RWPE1 (cell line): Measurements from ENCODE around the gene FN3K.

Source experiments
- CTCF ChIA-PET: fragments of 350-600 bp; sonication (Branson Sonifier 250); formaldehyde crosslinking; extraction: SDS; loops from one replicate; lab custom pipeline; 2021; lab: Yijun Ruan, JAX
- POLR2A ChIA-PET: fragments of 400-600 bp; formaldehyde crosslinking; extraction: SDS; loops from one replicate; lab custom pipeline; 2020; ENCODE audit warnings: antibody characterized with exemption; ENCODE audit not compliant: low non-redundant PET; lab: Yijun Ruan, JAX
- DNase-seq: peaks from one replicate; pipeline ENCODE4 v3.0.0; 2012; ENCODE audit warnings: low spot score
- H3K27ac ChIP-seq: fragments of 450-650 bp; 2 replicates; pipeline ENCODE4 v1.5.1; 2017
- TF ChIP-seq, protein P1 (sequence below): fragments of 450-650 bp; conservative IDR thresholded peaks from 2 replicates; pipeline ENCODE4 v1.5.1; 2017; ENCODE audit warnings: low read depth, mild to moderate bottlenecking

FN3K gene

DNA sequence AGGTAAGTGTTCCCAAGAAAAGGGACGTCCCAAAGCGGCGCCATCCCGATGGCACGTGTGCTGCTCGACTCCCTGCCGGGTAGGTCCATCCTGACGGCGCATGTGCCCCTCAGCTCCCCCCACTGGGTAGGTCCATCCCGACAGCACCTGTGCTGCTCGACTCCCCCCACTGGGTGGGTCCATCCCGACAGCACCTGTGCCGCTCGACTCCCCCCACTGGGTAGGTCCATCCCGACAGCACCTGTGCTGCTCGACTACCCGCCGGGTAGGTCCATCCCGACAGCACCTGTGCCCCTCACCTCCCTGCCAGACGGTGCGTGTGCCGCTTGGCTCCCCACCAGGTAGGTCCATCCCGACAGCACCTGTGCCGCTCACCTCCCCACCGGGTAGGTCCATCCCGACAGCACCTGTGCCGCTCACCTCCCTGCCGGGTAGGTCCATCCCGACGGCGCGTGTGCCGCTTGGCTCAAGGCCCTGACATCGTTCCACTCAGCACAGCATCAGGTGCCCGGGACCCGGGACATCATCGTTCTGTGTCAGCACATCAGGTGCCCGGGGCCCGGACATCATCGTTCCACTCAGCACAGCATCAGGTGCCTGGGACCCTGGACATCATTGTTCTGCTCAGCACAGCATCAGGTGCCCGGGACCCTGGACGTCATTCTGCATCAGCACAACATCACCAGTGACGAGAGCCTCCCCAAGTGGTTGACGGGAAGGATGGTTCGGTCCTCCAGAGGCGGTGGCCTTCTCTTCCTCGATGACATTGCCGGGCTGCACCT lies 5.7 kb upstream of the FN3K start:
- H3K27ac ChIP-seq: no peak overlapping the region
- no peak for DNase-seq
- ChIA-PET POLR2A (no interaction called here), CTCF (interaction anchor here (0.6 kb wide), 1 partner anchor 10 kb away, joined by 3 read pairs; no protein-coding TSS in a partner anchor)
- TF ChIP-seq, protein P1, sequence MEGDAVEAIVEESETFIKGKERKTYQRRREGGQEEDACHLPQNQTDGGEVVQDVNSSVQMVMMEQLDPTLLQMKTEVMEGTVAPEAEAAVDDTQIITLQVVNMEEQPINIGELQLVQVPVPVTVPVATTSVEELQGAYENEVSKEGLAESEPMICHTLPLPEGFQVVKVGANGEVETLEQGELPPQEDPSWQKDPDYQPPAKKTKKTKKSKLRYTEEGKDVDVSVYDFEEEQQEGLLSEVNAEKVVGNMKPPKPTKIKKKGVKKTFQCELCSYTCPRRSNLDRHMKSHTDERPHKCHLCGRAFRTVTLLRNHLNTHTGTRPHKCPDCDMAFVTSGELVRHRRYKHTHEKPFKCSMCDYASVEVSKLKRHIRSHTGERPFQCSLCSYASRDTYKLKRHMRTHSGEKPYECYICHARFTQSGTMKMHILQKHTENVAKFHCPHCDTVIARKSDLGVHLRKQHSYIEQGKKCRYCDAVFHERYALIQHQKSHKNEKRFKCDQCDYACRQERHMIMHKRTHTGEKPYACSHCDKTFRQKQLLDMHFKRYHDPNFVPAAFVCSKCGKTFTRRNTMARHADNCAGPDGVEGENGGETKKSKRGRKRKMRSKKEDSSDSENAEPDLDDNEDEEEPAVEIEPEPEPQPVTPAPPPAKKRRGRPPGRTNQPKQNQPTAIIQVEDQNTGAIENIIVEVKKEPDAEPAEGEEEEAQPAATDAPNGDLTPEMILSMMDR: no peak

DNA sequence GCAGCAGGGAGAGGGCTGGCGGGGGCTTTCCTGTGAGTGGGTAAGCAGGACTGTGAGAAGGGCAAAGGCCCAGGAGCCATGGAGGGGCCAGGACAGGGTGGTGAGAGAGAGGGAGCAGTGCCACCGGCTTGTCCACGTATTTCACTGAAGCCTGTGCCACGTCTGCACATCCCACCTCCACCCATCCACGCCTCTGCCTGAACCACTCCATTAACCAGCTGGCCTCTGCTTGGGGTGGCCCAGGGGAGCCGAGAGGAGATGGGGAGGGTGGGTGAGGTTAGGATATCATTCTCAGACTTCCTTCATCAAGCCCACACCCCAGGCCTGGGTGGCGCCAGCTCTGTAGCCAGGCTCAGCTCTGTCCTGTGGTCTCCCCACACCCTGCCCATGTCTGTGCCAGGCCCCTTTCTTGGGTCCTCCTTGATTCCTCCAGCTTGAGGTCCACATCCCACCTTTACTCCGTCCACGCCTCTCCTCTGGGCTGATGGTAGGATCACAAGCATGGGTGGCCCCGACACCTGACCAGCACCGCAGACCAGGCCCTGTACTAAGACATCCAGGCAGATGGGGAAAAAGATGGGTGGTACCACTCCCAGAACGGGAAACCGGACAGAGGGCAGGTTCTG lies 3.2 kb upstream of the FN3K start:
- no peak for DNase-seq
- TF ChIP-seq, protein P1: no peak
- peak overlapping the region; percentile 6; the same call in 1 of the 2 replicates for H3K27ac ChIP-seq
- POLR2A ChIA-PET: no interaction called here
- CTCF ChIA-PET: no interaction called here

DNA sequence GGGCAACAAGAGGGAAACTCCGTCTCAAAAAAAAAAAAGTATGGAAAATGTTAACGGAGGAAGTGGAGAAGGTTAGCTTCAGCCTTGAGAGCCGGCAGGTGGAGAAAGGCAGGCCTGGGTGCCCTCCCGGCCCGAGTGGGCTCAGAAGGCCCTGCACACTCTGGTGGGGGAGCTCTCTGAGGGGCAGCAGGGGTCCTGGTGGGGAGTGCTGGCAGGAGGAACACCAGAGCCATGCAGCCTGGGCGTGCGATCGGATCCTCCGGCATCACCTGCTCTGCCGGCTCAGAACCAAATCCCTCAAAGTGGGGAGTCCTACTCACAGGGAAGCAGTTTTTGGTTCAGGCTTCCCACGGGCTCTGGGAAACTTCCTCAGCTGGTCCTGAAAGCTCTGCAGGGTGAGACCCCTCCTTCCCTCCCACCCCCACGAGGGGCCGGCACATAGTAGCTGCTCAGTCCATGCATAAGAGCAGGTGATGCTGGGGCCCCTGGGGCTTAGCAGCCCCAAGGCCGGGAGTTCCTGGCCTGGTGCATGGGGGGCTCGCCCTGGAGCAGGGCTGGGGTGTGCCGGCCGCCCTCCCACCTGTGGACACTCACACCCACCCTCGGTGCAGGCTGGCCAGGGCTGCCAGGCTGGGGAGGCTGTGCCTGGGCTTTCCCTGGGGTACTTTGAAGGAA lies 1.2 kb downstream of the FN3K start:
- TF ChIP-seq, protein P1: no peak
- no peak for DNase-seq
- CTCF ChIA-PET: no interaction called here
- no peak overlapping the region for H3K27ac ChIP-seq
- POLR2A ChIA-PET: no interaction called here

DNA sequence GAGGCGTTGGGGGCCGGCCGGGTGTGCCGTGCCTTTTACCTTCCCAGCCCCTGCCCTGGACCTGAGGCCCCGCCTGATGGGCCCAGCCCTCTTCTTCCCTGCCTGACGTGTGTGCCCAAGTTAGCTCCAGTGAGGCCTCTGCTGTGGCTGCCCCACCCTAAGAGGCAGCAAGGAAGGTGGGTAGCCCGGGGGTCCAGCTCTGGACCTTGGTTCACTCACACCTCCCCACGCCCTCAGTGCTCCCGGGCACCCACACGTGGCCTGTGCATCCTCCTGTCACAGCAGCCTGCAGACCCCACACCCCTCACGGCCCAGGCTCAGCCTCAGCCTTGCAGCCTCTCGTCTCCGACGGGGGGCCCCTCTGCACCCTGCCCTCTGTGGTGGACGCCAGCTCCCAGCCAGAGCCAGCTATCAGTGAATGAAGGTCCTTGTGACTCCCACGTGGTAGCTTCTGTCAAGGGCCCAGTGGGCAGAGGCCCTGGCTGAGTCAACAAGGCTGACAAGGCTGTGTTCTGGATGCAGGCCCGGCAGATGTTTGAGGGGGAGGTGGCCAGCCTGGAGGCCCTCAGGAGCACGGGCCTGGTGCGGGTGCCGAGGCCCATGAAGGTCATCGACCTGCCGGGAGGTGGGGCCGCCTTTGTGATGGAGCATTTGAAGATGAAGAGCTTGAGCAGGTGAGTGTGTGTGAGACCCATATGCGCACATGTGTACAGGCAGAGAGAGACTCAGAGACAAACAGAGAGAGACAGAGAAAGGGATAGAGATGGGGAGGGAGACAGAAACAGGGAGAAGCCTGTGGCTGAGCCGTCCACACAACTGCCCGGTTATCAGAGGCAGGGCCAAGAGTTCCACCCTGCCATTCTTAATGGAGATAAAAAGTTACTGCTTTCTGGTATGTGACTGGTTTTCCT lies 2.8 kb downstream of the FN3K start:
- TF ChIP-seq, protein P1: no peak
- H3K27ac ChIP-seq: 0 out of 2 replicates have a peak overlapping the region, but pooled peaks have one; percentile 3
- CTCF ChIA-PET: no interaction called here
- POLR2A ChIA-PET: no interaction called here
- no peak for DNase-seq

DNA sequence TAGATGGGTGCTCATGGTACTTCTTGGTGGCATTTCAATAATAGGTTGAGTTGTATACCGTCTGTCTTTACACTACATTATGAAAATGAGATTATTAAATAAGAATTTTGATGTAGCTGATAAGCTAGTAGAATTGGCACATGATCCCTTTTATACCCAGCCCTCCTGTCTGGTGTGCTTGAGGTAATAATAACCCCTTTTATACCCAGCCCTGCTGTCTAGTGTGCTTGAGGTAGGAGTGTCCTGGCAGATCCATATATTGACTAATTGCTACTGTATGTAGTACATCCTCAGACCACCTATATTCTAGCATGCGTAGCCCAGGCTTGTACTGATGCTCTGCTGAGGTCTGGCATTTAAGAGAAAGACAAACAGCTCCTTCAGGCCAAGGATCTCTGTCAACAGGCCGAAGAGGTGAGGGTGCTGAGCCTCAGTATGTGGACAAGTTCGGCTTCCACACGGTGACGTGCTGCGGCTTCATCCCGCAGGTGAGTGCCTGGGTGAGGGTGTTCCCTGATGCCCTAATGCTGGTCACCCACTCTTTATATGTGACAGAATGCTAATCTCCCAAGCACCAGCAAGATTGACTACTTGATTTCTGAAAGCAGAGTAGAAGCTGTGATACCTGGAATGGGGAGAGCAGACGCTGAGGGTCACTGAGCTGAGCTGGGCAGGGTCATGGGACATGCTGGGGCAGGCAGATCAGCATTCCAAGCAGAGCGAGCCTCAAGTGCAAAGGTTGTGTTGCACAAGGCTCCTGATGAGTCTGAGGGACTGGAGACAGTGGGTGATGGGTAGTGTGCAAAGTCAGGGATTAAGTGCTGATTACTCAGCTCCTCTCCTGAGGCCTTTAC lies 5.7 kb downstream of the FN3K start:
- peak; percentile 31 for DNase-seq
- ChIA-PET POLR2A (interaction anchor here (0.6 kb wide), 1 partner anchor 152 kb away, joined by 6 read pairs; no protein-coding TSS in a partner anchor), CTCF (no interaction called here)
- 0 out of 2 replicates have a peak overlapping the region, but pooled peaks have one; percentile 21 for H3K27ac ChIP-seq
- TF ChIP-seq, protein P1: no peak
